H4 (cell line): Measurements from ENCODE around the gene TTYH1. TPM values are rescaled to one million over a fixed set of nuclear protein-coding genes. Genes with fewer than 3 reads are reported as not detected.

Source experiments
- DNase-seq: peaks from one replicate; pipeline ENCODE4 v3.0.0-alpha.2; 2015; ENCODE audit warnings: low spot score
- total RNA-seq: library from RNA; depleted of rRNA; stranded (reverse); fragments of >200 nt; shearing (Covaris generic); gene quantifications from 2 replicates; pipeline ENCODE4 v1.2.3, GENCODE V29; 2014

The TTYH1 gene
- total RNA-seq, 1 experiment from 2014 or later = not detected

DNA sequence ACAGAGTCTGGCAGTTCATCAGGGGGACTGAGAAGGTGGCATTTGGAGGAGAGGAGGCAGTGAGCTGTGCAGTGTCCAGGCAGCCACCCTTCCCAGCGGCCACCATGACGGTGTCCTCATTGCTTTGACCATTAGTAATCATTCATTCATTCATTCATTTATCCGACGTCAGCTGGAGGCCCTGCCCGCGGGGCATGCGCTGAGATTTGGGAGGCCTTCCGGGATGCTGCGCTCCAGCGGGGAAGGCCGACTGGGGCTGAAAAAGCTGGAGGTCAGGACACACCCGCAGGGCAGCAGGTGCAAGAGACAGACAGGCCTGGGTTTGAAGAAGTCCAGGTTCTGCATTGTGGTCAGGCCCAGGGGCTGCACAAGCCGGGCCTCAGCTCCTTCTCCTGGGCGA lies 8.9 kb downstream of the TTYH1 start:
- no peak for DNase-seq

DNA sequence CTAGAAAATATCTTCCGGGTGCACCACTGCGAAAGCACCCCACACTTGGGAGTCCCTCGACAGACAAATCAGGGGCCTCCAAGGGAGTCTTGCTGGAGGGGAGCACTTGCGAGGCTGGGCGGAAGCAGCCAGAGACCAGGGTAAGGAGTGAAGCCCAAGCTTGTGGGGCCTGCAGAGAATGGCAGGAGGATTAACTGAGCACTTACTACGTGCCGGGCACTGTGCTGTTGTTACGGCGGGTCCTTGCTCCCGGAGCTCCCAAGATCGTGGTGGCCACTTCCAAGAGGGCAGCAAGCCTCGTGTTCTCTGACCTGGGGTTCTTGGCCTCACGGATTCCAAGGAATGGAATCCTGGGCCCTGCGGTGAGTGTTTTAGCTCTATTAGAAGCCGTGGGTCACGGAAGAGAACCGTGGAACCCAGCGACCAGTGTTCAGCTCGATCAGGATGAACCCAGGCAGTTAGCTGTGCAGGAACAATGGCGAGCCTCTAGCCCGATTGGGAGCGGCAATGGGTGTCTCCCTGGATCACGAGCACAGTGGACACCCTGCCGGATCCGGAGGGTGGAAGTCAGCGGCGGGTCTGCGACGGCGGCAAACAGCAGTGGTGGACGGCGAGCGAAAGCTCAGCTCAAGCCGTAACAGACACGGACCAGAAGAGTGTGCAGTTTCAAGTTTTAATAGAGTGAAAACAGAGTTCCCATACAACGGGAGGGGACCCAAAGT lies 9.6 kb downstream of the TTYH1 start:
- no peak for DNase-seq

DNA sequence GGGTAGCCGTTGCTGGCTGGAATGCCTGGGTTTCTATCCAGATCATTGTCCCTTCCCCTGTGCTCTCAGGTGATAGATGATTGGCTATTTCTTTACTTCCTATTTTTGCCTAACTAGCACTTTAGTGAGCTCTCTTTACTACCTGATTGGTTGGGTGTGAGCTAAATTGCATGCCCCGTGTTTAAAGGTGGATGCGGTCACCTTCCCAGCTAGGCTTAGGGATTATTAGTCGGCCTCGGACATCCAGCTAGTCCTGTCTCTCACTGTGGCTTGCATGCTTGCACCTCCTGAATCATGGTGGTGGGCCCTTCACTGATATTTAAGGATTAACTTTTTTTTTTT lies 10.1 kb downstream of the TTYH1 start:
- no peak for DNase-seq

DNA sequence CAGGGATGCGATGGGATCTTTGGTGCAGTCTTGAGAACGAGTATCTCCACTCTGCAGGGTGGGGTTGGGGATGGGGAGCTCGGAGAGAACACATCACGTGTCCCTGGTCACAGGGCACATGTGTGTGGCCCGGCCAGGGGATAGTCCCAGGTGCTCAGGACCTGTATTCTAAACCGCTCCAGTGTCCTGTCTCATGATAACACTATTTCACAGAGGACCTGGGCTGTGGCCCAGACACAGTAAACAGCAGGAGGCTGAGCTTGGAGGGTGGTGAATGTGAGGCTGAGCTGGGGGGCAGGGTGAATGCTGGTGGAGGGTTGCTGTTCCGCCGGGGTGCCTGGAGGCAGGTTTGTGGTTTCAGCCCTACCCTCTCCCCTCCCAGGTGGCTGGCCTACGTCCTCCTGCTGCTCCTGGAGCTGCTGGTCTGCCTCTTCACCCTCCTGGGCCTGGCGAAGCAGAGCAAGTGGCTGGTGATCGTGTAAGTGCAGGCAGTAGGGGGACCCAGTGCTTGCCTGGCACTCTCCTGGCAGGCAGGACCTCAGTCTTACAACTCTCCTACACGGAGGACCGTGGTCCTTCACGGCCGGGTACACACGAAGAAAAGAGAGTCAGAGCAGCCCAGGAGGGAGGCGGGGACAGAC lies 11.1 kb downstream of the TTYH1 start:
- DNase-seq = no peak

DNA sequence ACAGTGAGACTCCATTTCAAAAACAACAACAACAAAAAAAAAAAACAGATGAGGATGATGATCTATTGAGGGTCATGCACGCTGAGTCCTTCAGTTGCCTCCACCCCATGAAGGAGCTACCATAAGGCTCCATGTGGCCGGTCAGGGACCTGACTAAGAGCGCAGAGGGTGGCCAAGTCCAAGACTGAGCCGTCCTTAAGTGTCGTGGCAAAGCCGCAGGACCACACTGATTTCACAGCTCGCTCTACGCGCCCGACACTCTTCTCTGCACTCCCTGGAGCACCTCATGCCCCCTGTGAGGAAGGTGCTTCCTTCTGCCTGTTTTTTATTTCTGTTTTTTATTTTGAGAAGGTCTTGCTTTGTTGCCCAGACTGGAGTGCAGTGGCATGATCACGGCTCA lies 12.3 kb downstream of the TTYH1 start:
- no peak for DNase-seq

DNA sequence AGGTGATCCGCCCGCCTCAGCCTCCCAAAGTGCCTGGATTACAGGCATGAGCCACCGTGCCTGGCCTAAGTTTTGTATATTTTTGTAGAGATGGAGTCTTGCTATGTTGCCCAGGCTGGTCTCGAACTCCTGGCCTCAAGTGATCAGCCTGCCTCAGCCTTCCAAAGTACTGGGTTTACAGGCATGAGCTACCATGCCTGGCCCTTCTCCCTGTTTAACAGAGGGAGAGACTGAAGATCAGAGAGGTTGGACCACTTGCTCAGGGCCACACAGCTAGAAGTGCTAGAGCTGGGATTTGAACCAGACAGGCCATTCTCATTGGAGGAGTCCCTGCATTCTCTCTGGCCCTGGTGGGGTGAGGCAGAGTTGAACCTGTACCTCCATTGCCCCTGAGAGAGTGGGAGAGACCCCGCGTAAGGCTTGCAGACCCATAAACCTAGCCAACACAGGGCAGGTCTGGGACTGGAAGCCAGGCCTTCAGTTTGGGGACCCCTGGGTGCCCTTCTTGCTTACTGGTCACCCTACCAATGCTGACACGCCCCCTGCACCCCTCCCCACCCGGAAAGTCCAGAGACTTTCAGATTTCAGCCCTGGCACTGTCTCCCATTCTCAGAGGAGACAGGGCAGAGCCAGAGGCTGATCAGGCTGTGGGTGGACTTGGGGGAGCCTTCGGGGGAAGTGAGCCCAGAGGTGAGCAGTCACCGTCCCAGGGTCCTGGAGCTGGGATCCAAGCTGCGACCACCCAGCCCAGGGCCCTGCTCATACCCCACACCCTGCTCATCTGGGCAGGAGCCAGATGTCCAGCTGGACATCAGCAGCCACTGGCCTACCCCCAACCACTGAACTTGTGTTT lies 13.3 kb downstream of the TTYH1 start:
- no peak for DNase-seq

DNA sequence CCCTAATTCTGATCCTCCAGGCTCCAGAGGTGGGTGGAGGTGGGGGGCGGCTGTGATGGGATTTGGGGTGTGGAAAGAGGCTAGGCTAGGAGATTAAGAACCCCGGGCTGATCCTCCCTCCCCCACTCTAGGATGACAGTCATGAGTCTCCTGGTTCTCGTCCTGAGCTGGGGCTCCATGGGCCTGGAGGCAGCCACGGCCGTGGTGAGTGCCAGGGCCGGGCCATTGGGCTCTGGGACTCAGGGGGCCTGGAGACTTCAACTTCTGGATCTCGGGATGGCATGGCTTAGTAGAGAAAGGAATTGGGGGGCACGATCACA lies 13.9 kb downstream of the TTYH1 start:
- no peak for DNase-seq

DNA sequence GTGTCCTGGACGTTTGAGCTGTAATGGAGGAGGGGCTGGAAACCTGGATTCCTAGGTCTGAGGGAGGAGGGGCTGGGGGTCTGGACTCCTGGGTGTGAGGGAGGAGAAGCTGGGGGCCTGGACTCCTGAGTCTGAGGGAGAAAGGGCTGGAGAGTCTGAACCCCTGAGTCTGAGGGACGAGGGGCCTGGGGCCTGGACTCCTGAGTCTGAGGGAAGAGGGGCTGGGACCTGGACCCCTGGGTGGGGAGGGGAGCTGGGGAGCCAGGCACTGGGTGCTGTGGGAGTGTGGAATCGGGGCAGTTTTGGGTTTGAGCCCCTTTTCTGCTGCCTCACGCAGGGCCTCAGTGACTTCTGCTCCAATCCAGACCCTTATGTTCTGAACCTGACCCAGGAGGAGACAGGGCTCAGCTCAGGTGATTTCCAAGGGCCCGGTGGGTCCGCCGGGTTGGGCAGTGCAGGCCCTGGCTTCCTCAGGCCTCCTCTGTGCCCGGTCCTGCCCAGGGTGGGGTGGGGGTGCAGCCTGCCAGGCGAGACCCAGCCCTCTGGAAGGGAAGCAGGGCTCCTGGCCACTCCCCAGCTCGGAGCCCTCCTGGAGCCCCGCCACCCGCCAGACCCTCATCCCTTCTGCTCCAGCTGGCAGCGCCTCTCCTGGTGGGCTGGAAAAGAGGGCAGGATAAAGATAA lies 14.4 kb downstream of the TTYH1 start:
- DNase-seq = no peak

DNA sequence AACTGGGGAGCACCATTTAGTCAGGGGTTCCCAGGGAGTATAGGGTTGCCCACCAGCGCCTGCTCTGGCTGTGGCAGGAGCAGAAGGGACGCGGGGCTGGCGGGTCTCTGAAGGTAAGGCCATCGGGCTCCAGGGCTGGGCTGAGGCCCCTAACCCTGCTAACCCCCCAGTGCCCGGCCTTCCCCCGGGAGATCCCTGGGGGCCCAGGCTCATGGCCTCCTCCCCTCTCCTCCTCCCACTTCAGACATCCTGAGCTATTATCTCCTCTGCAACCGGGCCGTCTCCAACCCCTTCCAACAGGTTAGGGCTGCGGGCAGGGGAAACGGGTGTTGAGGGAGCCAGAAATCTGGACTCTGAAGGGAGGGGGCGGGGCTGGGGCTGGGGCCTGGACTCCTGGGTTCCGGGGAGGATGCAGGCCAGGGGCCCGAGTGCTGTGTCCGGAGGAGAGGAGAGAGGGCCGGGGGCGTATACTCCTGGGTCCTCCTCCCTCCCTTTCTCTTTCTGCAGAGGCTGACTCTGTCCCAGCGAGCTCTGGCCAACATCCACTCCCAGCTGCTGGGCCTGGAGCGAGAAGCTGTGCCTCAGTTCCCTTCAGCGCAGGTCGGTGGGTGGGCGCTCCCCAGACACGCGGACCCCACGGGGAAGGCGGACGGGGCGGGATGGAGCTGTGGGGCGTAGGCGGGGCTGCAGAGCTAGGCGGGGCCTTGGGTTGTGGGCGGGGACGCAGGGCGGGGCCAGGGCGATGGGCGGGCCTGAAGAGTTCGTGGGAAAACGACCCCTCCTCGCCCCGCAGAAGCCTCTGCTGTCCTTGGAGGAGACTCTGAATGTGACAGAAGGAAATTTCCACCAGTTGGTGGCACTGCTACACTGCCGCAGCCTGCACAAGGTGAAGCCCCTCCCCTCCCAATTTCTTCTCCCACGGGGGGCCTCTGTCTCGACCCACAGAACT lies 15.3 kb downstream of the TTYH1 start:
- no peak for DNase-seq

DNA sequence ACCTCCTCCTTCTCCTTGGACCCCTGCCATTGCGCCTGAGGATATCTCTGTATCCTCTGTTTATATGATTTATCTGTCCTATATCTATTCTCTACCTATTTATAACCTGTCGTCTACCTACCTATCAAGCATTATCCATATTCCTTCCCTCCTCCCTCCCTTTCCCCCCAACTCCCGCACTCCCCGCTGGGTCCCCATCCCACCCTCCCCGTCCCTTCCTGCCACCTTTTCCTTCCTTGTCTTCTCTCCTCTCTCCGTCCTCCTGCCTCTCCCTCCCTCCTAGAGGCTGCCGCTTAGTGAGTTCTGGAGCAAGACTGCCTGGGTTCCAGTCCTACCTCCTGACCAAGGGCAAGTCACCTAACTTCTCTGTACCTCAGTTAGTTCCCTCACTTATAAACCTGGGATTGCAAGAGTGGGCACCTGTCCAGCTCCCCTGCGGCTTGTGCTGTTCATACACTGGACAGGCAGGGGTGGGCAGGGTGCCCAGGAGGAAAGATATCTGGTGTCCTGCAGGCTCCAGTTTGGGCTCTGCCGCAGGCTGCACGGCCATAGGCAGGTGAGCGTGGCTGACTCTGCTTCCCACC lies 16.1 kb downstream of the TTYH1 start:
- no peak for DNase-seq

DNA sequence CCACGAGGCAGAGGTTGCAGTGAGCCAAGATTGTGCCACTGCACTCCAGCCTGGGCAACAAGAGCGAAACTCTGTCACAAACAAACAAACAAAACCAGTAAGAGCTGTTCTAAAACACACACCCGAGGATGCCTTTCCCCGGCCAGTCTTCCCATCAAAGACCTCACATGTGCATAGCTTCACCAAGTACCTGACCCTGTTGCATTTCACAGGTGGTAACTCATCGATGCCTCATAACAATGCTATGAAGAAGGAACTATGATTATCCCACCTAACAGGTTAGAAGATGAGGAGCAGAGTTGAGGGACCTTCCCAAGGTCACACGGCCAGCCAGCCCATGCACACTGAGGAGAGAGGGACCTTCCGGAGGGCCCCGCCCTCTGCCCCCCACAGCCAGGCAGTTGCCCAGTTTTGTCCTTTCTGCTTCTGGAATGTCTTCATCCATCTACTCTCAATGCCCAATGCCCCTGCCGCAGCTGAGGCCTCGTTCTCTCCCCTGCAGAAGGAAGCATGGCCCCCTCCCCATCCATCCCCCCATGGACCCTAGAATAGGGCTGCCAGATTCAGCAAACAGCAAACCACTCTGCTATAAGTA lies 17.0 kb downstream of the TTYH1 start:
- DNase-seq = no peak

DNA sequence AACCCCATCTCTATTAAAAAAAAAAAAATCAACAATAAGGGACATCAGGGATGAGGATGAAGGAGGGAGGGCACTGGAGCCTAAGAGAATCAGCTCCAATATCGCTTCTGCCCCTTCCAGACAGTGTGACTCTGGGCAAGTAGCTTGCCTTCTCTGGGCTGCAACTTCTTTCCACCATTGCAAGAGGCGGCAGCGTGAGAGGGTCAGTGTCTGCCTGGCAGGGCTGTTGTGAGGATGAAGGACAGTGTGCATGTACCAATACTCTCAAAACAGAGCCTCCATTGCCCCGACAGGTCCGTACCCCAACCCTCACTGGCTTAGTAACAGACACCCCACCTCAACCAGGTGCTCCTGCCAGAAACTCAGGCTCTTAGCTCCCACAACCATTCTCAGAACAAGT lies 18.4 kb downstream of the TTYH1 start:
- no peak for DNase-seq

DNA sequence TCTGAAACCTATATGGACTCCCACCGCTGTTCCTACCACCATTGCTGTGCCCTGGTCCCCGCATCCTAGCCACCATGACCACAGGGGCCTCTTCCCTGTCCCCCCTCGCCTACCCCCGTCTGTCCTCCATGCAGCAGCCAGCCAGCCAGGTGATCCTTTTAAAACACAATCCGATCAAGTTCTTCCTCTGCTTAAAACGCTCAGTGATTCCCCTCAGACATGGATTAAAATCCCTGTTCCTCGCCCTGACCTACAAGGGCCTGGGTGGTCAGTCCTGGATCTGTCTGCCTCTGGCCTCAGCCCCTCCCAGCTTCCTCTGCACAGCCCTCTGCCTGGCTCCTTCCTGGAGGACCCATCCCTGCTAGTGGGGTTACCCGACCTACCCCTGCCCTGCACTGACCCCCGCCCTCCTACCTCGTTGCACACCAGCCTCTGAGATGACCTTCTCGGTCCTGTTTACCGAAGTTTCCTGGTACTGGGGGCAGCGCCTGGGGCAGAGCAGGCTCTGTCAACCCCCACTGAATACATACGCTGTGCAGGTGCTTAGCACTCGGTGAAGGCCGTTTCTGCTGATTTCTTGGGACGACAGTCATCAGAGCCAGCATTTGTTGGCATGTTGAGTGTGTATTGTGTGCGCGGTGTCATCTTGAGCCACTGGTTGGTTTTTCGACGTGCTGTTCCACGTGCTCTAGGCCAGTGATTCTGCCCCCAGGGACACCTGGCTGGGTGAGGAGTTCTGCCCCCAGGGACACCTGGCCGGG lies 19.0 kb downstream of the TTYH1 start:
- no peak for DNase-seq

DNA sequence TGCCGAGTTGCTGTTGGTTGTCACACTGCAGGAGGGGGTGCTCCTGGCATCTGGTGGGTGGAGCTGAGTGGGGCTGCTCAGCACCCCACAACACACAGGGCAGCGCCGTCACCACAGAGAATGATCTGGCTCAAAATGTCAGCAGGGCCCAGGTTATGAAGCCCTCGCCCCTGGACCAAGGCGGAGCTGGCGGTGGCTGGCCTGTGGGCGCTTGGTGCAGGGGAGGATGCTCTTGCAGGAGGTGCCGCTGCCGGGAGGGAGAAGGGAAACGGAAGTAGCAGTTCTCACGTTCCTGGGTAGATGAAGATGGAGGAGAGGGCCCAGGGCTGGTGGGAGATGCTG lies 19.6 kb downstream of the TTYH1 start:
- no peak for DNase-seq

DNA sequence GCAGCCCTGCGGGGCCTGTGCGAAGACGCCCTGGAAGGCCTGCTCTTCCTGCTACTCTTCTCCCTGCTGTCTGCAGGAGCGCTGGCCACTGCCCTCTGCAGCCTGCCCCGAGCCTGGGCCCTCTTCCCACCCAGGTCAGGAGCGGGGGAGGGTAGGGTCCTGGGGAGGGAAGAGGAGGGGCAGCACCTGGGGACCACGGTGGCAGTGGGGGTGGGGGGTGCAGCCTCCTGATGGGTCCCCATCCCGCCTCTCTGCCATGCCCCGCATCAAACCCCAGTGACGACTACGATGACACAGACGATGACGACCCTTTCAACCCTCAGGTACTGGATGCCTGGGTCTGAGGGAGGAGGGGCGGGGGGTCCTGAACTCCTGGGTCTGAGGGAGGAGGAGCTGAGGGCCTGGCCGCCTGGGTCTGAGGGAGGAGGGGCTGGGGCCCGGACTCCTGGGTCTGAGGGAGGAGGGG lies 20.3 kb downstream of the TTYH1 start:
- no peak for DNase-seq

DNA sequence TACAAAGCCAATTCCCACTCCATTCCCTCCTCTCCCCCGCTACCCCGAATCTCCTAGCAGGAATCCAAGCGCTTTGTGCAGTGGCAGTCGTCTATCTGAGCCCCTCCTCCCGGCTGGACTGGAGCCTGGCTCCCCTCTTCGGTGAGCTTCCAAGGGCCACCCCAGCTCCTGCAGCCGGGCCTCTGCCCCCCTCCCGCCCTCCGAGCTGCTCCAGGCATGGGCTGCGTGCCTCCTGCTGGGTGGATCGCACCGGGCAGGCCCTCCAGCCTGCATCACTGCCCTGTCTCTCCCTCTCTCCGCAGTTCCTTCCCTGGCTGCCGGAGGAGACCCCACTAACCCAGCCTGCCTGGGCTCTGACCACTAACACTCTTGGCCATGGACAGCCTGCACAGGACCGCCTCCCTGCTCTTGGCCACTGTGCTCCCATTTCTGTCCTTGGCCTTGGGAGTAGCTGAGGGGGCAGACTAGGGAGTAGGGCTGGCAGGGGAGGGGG lies 20.8 kb downstream of the TTYH1 start:
- no peak for DNase-seq

DNA sequence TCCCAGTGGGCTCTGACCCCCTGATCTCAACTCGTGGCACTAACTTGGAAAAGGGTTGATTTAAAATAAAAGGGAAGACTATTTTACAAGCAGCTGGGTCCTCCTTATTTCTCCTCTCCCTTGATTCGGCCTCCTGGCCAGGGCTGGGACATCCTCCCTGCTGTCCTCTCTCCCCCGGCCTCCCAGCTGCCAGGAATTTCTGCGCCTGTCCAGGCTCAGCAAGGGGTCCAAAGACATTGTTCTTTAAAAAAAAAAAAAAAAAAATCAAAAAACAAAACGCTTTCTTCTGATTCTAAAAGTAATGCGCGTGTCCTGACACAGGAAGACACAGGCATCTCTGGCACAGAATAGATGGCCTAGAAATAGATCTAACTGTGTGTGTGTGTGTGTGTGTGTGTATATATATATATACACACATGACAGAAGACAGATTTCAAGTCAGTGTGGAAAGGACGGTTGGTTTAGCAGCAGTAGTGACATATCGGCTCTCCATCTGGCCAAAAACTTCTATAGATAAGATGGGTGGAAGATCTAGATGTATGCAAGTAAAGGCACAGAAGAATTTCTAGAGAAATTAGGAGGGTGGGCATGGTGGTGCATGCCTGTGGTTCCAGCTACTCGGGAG lies 21.5 kb downstream of the TTYH1 start:
- no peak for DNase-seq

DNA sequence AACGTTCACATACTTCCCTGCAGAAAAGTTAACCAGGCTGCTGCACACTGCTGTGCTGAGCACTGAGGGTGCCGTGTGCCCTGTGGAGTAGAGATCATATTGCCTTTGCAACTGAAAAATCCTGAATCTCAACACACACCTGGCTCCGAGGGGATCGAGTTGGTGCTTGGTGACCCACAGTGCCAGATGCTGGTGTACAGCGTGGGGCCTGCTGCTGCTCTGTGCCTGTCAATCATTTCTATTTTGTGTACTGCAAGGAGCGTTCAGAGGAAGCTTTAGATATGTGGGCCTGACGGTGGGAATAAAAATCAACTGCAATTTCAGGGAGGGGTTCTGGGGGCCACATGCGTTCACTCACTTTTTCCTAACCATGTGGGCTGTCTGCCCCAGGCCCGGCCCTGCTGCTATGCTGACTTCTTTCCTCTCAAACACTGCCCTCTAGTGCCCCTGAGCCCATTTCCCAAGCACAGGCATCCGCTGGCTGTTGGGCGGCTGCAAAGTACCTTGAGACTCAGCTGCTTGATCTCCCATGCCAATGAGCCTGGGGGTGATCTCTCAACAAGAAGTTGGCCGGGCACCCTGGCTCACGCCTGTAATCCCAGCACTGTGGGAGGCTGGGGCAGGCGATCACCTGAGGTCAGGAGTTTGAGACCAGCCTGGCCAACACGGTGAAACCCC lies 24.0 kb downstream of the TTYH1 start:
- peak; percentile 64 for DNase-seq

DNA sequence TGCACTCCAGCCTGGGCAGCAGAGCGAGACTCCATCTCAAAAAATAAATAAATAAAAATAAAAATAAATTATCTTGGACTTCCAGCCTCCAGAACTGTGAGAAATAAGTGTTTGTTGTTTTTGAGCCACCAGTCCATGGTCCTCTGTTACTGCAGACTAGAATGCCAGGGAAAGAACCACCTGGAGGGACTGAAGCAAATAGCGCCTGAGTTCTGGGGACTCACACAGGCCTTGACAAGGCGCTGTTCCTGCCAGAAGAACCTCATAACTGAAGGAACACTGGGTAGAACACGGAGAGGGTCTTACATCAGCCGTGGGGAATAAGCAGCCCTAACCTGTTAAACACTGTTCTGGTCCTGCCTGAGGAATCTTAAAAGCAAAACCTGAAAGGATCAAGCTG lies 25.4 kb downstream of the TTYH1 start:
- no peak for DNase-seq
